Endothelial cell of umbilical vein (primary cell): ENCODE results near the gene SLC39A11. TPM values are rescaled to one million over a fixed set of nuclear protein-coding genes. Genes with fewer than 3 reads are reported as not detected.

Source experiments
- BruUV-seq: library from RNA; stranded (reverse); fragments of 400-500 nt; replicated peaks from 2 replicates; lab custom pipeline; 2021; lab: Mats Ljungman, UMichigan
- CTCF ChIA-PET: fragments of 300-600, 350-600 bp; sonication (Branson Sonifier 250); formaldehyde crosslinking; loops from one replicate; lab custom pipeline; 2021; ENCODE audit warnings: antibody characterized with exemption, inconsistent platforms; lab: Charles Lee
- POLR2A ChIA-PET: fragments of 300-600, 350-600 bp; sonication (Branson Sonifier 250); formaldehyde crosslinking; loops from one replicate; lab custom pipeline; 2021; ENCODE audit warnings: antibody characterized with exemption, inconsistent platforms; lab: Charles Lee
- DNase-seq: peaks from one replicate; pipeline ENCODE4 v3.0.0-alpha.2; 2011; ENCODE audit warnings: low read depth, low spot score
- FAIRE-seq: peaks from 2 replicates; lab custom pipeline; 2011; peaks lifted over from hg19 to GRCh38; lab: Jason Lieb, UNC
- H2AFZ ChIP-seq: 2 replicates; pipeline ENCODE4 v1.6.0; 2012; ENCODE audit warnings: low read depth, low read length, control low read depth, inconsistent platforms
- H3K27ac ChIP-seq: 2 replicates; pipeline ENCODE4 v1.5.1; 2011; ENCODE audit warnings: low read depth, mild to moderate bottlenecking, control low read depth, low read length, moderate library complexity; ENCODE audit not compliant: insufficient read depth
- H3K27me3 ChIP-seq, 2 experiments: 2 replicates each; pipeline versions ENCODE4 v1.6.0 to v1.6.1; 2011; ENCODE audit warnings: low read length in 2 of 2, mixed read lengths in 1 of 2; ENCODE audit not compliant: control insufficient read depth in 2 of 2, insufficient read depth in 2 of 2
- H3K36me3 ChIP-seq, 2 experiments: 2 replicates in 1 of 2; 3 replicates in 1 of 2; pipeline ENCODE4 v1.5.1; 2011; ENCODE audit warnings: low read length in 2 of 2, mild to moderate bottlenecking in 1 of 2, moderate library complexity in 1 of 2; ENCODE audit not compliant: control insufficient read depth in 2 of 2, insufficient read depth in 2 of 2; ENCODE audit errors: extremely low read depth in 1 of 2
- H3K4me1 ChIP-seq: 3 replicates; pipeline ENCODE4 v1.5.1; 2011; ENCODE audit warnings: mild to moderate bottlenecking, low read length; ENCODE audit not compliant: control insufficient read depth, insufficient read depth; ENCODE audit errors: extremely low read depth
- H3K4me2 ChIP-seq: 2 replicates; pipeline ENCODE4 v1.6.1; 2011; ENCODE audit warnings: low read length, control low read depth, mixed read lengths; ENCODE audit not compliant: insufficient read depth
- H3K4me3 ChIP-seq, 3 experiments: fragments of 200-600 bp in 1 of 3; sonication (generic), shearing (Covaris generic) in 1 of 3; replicated peaks in 1 of 3; 2 replicates each; pipeline ENCODE4 v1.5.1; 2011 to 2016; ENCODE audit warnings: control low read depth in 3 of 3, low read length in 3 of 3, mild to moderate bottlenecking in 2 of 3, inconsistent platforms in 1 of 3, low read depth in 1 of 3, moderate library complexity in 1 of 3; ENCODE audit not compliant: insufficient read depth in 1 of 3
- H3K79me2 ChIP-seq: 2 replicates; pipeline ENCODE4 v1.6.0; 2012; ENCODE audit warnings: low read length, inconsistent platforms; ENCODE audit not compliant: control insufficient read depth, insufficient read depth
- H3K9ac ChIP-seq: replicated peaks from 2 replicates; pipeline ENCODE3; 2011; ENCODE audit warnings: low read length, control low read depth; ENCODE audit not compliant: insufficient read depth; ENCODE audit errors: extremely low read depth
- H3K9me1 ChIP-seq: replicated peaks from 3 replicates; pipeline ENCODE4 v1.6.0; 2011; ENCODE audit warnings: mild to moderate bottlenecking, low read length; ENCODE audit not compliant: control insufficient read depth, insufficient read depth; ENCODE audit errors: extremely low read depth
- H3K9me3 ChIP-seq: replicated peaks from 2 replicates; pipeline ENCODE4 v1.5.1; 2012; ENCODE audit warnings: low read length, inconsistent platforms; ENCODE audit not compliant: control insufficient read depth, insufficient read depth
- H4K20me1 ChIP-seq: replicated peaks from 2 replicates; pipeline ENCODE3; 2011; ENCODE audit warnings: mild to moderate bottlenecking, low read length; ENCODE audit not compliant: control insufficient read depth, insufficient read depth; ENCODE audit errors: extremely low read depth
- CTCF ChIP-seq, 2 donors: IDR thresholded peaks; 1 replicate in 1 of 2; 2 replicates in 1 of 2; pipeline ENCODE4 v1.5.1; 2011; ENCODE audit warnings: low read length in 2 of 2, mild to moderate bottlenecking in 2 of 2, moderate library complexity in 2 of 2, control low read depth in 1 of 2, inconsistent platforms in 1 of 2, low read depth in 1 of 2; ENCODE audit not compliant: insufficient read depth in 1 of 2; ENCODE audit errors: extremely low read depth in 1 of 2
- EZH2 ChIP-seq: IDR thresholded peaks from 2 replicates; pipeline ENCODE4 v1.6.1; 2012; ENCODE audit warnings: borderline replicate concordance, low read depth, mild to moderate bottlenecking, moderate library complexity, low read length, inconsistent platforms; ENCODE audit not compliant: severe bottlenecking
- FOS ChIP-seq: IDR thresholded peaks from 2 replicates; pipeline ENCODE4 v1.6.1; 2011; ENCODE audit warnings: mild to moderate bottlenecking, low read length, moderate library complexity, borderline replicate concordance; ENCODE audit not compliant: insufficient read depth
- GATA2 ChIP-seq: IDR thresholded peaks from 2 replicates; pipeline ENCODE4 v1.7.0; 2011; ENCODE audit warnings: low read depth, mild to moderate bottlenecking, moderate library complexity, mixed read lengths, low read length; ENCODE audit not compliant: insufficient read length, insufficient read depth
- JUN ChIP-seq: IDR thresholded peaks from 2 replicates; pipeline ENCODE4 v1.6.1; 2011; ENCODE audit warnings: borderline replicate concordance, low read depth; ENCODE audit not compliant: insufficient read length, insufficient read depth
- MAX ChIP-seq: IDR thresholded peaks from 2 replicates; pipeline ENCODE4 v1.6.1; 2011; ENCODE audit not compliant: insufficient read depth, insufficient read length
- MYC ChIP-seq: IDR thresholded peaks from one replicate; pipeline ENCODE4 v1.6.1; 2011; ENCODE audit warnings: mild to moderate bottlenecking, low read depth, low read length
- POLR2A ChIP-seq: IDR thresholded peaks from 2 replicates; pipeline ENCODE4 v1.6.1; 2012; ENCODE audit warnings: low read depth, mild to moderate bottlenecking, control low read depth, low read length
- POLR2AphosphoS5 ChIP-seq: IDR thresholded peaks from 2 replicates; pipeline ENCODE4 v1.6.1; 2012; ENCODE audit warnings: low read depth, mild to moderate bottlenecking, control low read depth, low read length, moderate library complexity; ENCODE audit not compliant: insufficient read depth
- dilution Hi-C: fragments of 300-500 bp; cut with MboI; formaldehyde crosslinking; loops from one replicate; pipeline ENCODE4 v1.15.0; 2019; ENCODE audit warnings: low sequenced_read_pairs; ENCODE audit not compliant: extremely low pct_ligation_motif_present
- intact Hi-C: fragments of 100-400 bp; cut with micrococcal nuclease; formaldehyde crosslinking; loops from one replicate; pipeline ENCODE4 v1.10.0; 2022
- polyA plus RNA-seq, 4 experiments: library from polyadenylated mRNA; depleted of rRNA in 3 of 4; stranded (reverse) in 3 of 4; unstranded in 1 of 4; fragments of >200 nt; gene quantifications; 2 replicates each; pipeline versions ENCODE4 v1.2.1 to v1.2.3, GENCODE V29; 2011 to 2012; ENCODE audit warnings: missing spikeins in 1 of 4
- total RNA-seq: library from RNA; stranded (reverse); gene quantifications from 2 replicates; pipeline ENCODE4 v1.2.3, GENCODE V29; 2021

Gene SLC39A11
- total and polyA plus RNA-seq, 2 donors (not counting 3 experiments of a cell fraction or from before 2014, with no cell fraction given), result 8.1 to 11.9 TPM

- Histone ChIP-seq H3K9ac (no peak overlapping the region), H2AFZ (no peak overlapping the region), H3K9me3 (no peaks in the 10 kb centered on the region), H3K4me2 (no peak overlapping the region), H4K20me1 (no peaks in the 10 kb centered on the region), H3K36me3 (no peaks in the 10 kb centered on the region), H3K27ac (no peak overlapping the region), H3K4me3 (no peak overlapping the region), H3K4me1 (no peaks in the 10 kb centered on the region), H3K9me1 (no peaks in the 10 kb centered on the region), H3K27me3 (no peaks in the 10 kb centered on the region), H3K79me2 (no peaks in the 10 kb centered on the region)
- intact Hi-C loops (no loop called here), dilution Hi-C loops (no loop called here)
- BruUV-seq, result no TSS peak
- CTCF ChIA-PET, result interaction anchor here (0.9 kb wide), 1 partner anchor 8 kb away, joined by 3 read pairs; no protein-coding TSS in a partner anchor
- DNase-seq, result no peak
- FAIRE-seq, result no peak
- TF ChIP-seq POLR2A, result no peak
- TF ChIP-seq CTCF (IDR thresholded peaks at IDR 0.05; ENCODE audit: extremely low read depth in 1 of 2, insufficient read depth in 1 of 2, low read depth in 1 of 2, low read length in 2 of 2), result no peak
- TF ChIP-seq GATA2, result no peak
- no peak for TF ChIP-seq POLR2AphosphoS5
- no peak for TF ChIP-seq MAX
- TF ChIP-seq EZH2, result no peak
- TF ChIP-seq FOS, result no peak
- no peak for TF ChIP-seq MYC
- no peak for TF ChIP-seq JUN
- POLR2A ChIA-PET, result no interaction called here
Observed at GRCh38 chr17:73123606-73124320, 31.3 kb upstream of the SLC39A11 start.
